Progenitor cell of endocrine pancreas (in vitro differentiated cells): ENCODE data around the gene GALNT8. TPM values are rescaled to one million over a fixed set of nuclear protein-coding genes. Genes with fewer than 3 reads are reported as not detected.

ENCODE experiments used
- DNase-seq: peaks from one replicate; pipeline ENCODE4 v3.0.0; 2021; ENCODE audit warnings: low spot score; ENCODE audit not compliant: unreplicated experiment
- H3K27ac Mint-ChIP-seq: 2 replicates; pipeline ENCODE4 v1.8.0; 2021; ENCODE audit warnings: mild to moderate bottlenecking, moderate library complexity, mixed read lengths
- H3K27me3 Mint-ChIP-seq: 2 replicates; pipeline ENCODE4 v1.8.0; 2021; ENCODE audit warnings: mixed read lengths
- H3K36me3 Mint-ChIP-seq: 2 replicates; pipeline ENCODE4 v1.8.0; 2022; ENCODE audit warnings: mixed read lengths; ENCODE audit not compliant: insufficient read depth
- H3K4me1 Mint-ChIP-seq: 2 replicates; pipeline ENCODE4 v1.8.0; 2021; ENCODE audit warnings: low read depth, mixed read lengths
- H3K4me3 Mint-ChIP-seq: 2 replicates; pipeline ENCODE4 v1.8.0; 2021; ENCODE audit warnings: low read depth, mild to moderate bottlenecking, moderate library complexity, mixed read lengths
- H3K9me3 Mint-ChIP-seq: 2 replicates; pipeline ENCODE4 v1.8.0; 2021; ENCODE audit warnings: low read depth, mixed read lengths
- long read RNA-seq: library from polyadenylated mRNA; unstranded; transcript quantifications from one replicate; pipeline ENCODE4 v2.0.0, GENCODE V29; 2020
- total RNA-seq: library from RNA; stranded (reverse); gene quantifications from 2 replicates; pipeline ENCODE4 v1.2.1, GENCODE V29; 2021
- TF ChIP-seq, protein P1 (sequence below): fragments of 200-600 bp; sonication (generic); IDR thresholded peaks from one replicate; pipeline ENCODE4 v1.5.0; 2021; ENCODE audit warnings: antibody characterized with exemption, mild to moderate bottlenecking; ENCODE audit not compliant: unreplicated experiment

GALNT8 gene, protein sequence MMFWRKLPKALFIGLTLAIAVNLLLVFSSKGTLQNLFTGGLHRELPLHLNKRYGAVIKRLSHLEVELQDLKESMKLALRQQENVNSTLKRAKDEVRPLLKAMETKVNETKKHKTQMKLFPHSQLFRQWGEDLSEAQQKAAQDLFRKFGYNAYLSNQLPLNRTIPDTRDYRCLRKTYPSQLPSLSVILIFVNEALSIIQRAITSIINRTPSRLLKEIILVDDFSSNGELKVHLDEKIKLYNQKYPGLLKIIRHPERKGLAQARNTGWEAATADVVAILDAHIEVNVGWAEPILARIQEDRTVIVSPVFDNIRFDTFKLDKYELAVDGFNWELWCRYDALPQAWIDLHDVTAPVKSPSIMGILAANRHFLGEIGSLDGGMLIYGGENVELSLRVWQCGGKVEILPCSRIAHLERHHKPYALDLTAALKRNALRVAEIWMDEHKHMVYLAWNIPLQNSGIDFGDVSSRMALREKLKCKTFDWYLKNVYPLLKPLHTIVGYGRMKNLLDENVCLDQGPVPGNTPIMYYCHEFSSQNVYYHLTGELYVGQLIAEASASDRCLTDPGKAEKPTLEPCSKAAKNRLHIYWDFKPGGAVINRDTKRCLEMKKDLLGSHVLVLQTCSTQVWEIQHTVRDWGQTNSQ
- total RNA-seq = 13.4 and 15.6 TPM in 2 replicates
- long read RNA-seq, full-length matches to known transcripts = 3 of 4 reads
- long read RNA-seq, partial matches to known transcripts = 0 of 4 reads
- long read RNA-seq, other reads (novel, unspliced or antisense) = 1 of 4 reads

DNA sequence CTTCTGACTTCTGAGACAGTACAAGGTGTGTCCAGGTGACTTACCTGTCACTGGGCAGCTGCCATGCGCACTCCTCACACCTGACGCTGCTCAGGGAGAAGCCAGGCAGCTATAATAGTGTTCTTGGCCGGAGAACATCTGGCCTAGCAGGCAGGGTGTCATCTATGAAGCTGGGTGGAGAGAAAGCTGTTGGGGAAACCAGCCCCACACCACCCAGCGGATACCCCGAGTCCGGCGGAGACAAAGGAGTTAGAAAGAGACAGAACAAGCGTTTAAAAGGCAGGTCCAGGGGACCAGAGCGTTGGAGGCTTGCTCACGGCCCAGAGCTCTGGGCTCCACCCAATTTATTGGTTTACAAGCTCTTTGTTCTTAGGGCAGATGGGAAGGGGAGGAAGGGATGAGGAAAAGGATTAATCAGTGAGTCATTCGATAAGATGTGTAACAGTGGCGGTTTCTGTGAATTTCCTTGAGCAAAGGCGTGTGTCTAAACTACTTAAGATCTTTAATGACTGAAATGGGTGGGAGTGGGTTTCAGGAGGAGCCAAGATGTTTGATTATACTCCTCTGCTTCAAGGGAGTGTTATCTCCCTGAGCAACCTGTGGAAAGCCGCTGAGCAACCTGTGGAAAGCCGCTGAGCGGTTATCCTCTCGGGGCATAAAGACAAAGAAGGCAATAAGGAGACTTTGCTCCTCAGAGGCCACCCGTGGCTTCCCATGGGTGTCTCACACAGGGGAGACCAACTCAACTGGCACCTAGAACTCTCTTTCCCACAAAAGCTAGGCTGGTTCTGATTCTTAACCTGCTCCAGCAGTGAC, at the start of gene GALNT8:
Gene GALNT8 (plus strand): TSS at position 580 of the 816 bp plus-strand sequence. CDS start 278 bp downstream, outside the sequence.
- peak within 1 kb of the TSS; percentile 0 for H3K27ac Mint-ChIP-seq
- no peaks in the 10 kb centered on the region for H3K9me3 Mint-ChIP-seq
- H3K36me3 Mint-ChIP-seq = no peaks in the 10 kb centered on the region
- peaks cover 46% of the 10 kb centered on the region for H3K27me3 Mint-ChIP-seq
- DNase-seq = no peak
- TF ChIP-seq, protein P1, sequence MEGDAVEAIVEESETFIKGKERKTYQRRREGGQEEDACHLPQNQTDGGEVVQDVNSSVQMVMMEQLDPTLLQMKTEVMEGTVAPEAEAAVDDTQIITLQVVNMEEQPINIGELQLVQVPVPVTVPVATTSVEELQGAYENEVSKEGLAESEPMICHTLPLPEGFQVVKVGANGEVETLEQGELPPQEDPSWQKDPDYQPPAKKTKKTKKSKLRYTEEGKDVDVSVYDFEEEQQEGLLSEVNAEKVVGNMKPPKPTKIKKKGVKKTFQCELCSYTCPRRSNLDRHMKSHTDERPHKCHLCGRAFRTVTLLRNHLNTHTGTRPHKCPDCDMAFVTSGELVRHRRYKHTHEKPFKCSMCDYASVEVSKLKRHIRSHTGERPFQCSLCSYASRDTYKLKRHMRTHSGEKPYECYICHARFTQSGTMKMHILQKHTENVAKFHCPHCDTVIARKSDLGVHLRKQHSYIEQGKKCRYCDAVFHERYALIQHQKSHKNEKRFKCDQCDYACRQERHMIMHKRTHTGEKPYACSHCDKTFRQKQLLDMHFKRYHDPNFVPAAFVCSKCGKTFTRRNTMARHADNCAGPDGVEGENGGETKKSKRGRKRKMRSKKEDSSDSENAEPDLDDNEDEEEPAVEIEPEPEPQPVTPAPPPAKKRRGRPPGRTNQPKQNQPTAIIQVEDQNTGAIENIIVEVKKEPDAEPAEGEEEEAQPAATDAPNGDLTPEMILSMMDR = no peak
- no peak within 1 kb of the TSS for H3K4me3 Mint-ChIP-seq
- peaks cover 11% of the 10 kb centered on the region for H3K4me1 Mint-ChIP-seq

DNA sequence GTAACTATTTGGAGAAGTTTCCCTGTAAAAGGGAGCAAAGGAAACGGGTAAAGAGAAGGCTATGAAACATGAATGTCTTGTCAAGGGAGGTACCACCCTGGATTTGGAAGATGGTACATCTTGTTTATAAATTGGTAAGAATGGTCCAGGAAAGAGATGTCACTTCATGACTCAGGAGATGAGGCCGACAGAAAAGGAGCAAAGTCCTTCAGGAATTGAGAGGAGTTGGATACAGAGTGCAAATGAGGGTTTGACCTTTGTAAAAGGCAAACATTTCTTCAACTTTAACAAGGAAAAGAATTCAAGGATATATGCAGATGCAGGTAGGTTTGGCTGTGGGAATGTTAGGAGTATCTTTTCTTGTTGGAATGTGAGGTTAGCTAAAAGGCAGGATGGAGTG, 40.5 kb upstream of the GALNT8 start:
- Mint-ChIP-seq H3K4me1 (no peaks in the 10 kb centered on the region), H3K4me3 (no peak overlapping the region), H3K27me3 (no peaks in the 10 kb centered on the region), H3K27ac (no peak overlapping the region), H3K9me3 (peaks cover 18% of the 10 kb centered on the region), H3K36me3 (peaks cover 37% of the 10 kb centered on the region)
- TF ChIP-seq, protein P1 = no peak
- no peak for DNase-seq

DNA sequence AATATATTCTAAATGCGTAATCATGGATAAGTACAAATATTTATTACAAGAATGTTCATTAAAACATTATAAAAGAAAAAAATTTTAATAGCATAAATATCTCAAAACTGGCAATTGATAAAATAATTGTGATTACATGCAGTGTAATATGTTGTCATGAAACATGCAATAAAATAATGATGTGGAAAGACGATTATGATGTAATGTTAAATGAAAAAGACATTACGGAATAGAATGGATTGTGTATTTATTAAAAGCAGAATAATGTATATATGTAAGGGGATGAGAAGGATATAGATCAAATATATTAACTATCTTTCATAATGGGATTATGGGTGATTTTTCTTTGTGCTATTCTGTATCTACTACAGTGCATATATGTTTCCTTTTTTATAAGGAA, 38.5 kb upstream of the GALNT8 start:
- no peak for DNase-seq
- no peak overlapping the region for H3K4me3 Mint-ChIP-seq
- H3K27ac Mint-ChIP-seq = no peak overlapping the region
- TF ChIP-seq, protein P1 = no peak
- H3K4me1 Mint-ChIP-seq = no peaks in the 10 kb centered on the region
- no peaks in the 10 kb centered on the region for H3K27me3 Mint-ChIP-seq
- peaks cover under 1% of the 10 kb centered on the region for H3K9me3 Mint-ChIP-seq
- H3K36me3 Mint-ChIP-seq = peaks cover 32% of the 10 kb centered on the region

DNA sequence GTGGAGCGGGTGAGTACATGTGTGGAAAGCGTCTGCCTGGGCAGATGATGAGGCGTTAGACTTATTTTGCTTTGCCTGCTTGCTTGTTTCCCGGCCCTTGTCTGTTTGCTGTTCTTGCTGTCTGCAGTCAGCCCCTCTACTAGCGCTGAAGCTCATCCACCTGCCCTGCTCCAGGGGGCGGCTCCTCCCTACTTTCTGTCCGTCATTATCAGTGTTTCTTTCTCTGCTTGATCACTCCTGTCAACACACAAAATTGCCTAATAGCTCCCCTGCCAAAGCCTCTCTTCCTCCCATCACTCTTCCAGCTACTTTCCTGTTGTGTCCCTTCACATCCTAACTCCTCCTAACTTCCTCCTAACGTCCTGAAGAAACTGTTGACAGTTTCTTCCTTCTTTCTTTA, 34.9 kb upstream of the GALNT8 start:
- no peaks in the 10 kb centered on the region for H3K4me1 Mint-ChIP-seq
- H3K36me3 Mint-ChIP-seq = peaks cover 49% of the 10 kb centered on the region
- no peak overlapping the region for H3K4me3 Mint-ChIP-seq
- H3K27me3 Mint-ChIP-seq = no peaks in the 10 kb centered on the region
- no peak overlapping the region for H3K27ac Mint-ChIP-seq
- DNase-seq = no peak
- H3K9me3 Mint-ChIP-seq = peaks cover 3% of the 10 kb centered on the region
- TF ChIP-seq, protein P1 = no peak

DNA sequence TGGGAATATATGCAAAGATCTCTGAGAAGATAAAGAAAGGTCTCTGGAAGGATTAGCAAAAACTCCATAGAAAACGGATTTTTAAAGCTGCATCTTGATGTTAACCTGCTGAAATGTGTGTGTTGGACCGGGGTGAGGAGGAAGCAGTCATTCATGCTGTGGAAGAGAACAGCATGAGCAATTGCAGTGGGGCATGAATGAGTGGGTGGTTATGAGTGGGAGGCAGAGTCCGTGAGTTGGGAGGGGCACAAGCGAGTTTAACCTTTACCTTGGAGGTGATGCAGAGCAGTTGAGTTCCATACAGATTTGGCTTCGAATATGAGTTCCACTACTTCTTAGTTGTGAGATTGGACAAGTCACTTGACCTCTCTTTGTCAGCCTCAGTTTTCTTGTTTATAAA, 29.4 kb upstream of the GALNT8 start:
- no peak overlapping the region for H3K4me3 Mint-ChIP-seq
- no peaks in the 10 kb centered on the region for H3K4me1 Mint-ChIP-seq
- H3K36me3 Mint-ChIP-seq = peaks cover 42% of the 10 kb centered on the region
- DNase-seq = no peak
- TF ChIP-seq, protein P1 = no peak
- no peaks in the 10 kb centered on the region for H3K27me3 Mint-ChIP-seq
- peaks cover 9% of the 10 kb centered on the region for H3K9me3 Mint-ChIP-seq
- H3K27ac Mint-ChIP-seq = no peak overlapping the region
